Activated CD4-positive, alpha-beta T cell treated with anti-CD3 and anti-CD28 coated beads, Interleukin-10, Interleukin-2, amounts not matched to agents 100 ng/mL and 50 ng/mL, durations not matched to agents 16 hours and 8 hours (primary cell): ENCODE measurements around the gene FBXO38.
A peak's percentile ranks its signal among the peaks of the same experiment; 100 is the strongest.
"Not testable (repeated sequence)": the region's sequence is repeated elsewhere in the genome, so short reads cannot be mapped to it uniquely, and the experiment has no call there.

Experiments used
- DNase-seq: peaks from one replicate; pipeline ENCODE4 v3.0.0-alpha.2; 2020

FBXO38 gene

DNA sequence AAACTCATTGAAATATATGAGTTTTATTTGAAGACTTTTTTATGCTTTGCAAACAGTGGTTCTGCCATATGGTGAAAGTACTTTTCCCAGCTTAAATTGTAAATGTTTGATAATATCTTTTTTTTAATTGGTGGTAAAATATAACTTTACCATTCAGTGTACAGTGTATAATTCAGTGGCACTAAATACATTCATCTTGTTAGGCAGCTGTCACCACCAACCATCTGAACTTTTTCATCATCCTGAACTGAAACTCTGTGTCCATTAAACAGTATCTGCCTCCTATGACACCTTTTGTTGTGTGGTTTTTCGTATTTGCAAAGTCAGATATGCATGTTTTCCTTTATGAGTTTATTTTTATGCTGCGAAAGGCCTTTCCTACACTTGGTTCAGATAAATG is 45.1 kb downstream of the FBXO38 start:
- no peak for DNase-seq

DNA sequence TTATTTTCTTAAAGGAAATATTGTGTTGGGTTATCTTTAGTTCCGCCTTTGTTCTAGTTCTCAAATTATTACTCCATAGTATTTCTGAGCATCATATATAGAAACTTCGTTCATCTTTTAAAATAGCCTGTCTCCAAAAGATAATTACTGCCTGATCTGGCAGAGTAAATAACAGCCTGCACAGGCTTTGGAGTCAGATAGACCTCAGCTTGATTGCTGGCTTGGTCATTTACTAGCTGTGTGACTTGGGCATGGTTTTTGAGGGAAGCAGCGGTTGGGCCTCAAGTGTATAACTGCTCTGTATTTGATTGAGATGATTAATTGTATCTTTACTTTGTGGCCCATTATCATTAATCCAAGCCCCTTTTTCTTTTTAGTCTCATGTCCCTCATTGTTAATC is 50.1 kb downstream of the FBXO38 start:
- DNase-seq: no peak

DNA sequence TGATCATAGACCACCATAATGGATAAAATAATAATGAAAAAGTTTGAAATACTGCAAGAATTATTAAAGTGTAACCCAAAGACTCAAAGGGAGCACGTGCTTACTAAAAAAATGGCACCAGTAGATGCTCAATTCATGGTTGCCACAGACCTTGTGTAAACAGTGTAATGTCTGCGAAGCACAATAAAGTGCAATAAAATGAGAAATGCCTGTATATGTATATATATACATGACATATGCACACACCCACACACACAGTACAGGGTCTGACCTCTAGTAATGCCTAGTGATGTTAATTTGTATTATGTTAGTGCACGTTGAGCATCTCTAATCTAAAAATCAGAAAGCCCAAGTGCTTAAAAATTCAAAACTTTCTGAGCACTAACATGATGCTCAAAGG is 52.3 kb downstream of the FBXO38 start:
- DNase-seq: no peak

DNA sequence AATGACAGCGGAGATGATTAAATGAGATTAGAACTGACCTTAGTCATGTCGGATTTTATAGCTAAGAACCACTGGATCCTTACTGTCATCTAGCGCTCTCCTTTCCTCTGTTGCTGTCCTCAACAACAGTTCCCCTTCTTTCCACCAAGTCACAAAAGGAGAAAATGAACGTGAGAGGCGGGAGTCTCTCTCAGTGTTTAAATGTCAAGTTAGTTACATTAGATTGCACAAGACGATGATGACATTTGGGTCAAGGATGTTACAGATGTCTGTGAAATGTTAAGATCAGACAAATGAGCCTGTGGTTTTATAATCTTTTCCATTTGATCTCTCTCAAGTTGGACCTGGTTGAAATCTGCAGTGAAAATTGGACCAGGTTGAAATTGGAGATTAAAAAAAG is 53.5 kb downstream of the FBXO38 start:
- DNase-seq: no peak

DNA sequence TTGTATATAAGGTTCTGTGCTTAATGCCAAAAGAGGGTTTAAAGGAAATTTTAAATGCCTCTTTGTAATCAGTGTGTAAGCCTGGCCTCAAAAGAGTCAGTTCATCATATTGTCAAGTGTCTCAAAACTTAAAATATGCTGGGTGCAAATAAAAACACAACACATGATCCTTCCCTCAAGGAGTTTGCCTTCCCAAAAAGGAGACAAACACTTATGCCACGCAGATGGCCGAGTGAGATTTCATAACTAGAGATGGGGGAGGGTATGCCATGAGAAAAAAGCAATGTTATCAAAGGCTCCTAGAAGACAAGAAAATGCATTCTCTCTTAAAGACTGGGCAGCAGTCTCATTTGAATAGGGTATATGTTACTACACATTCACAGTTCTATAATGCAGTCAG is 55.2 kb downstream of the FBXO38 start:
- DNase-seq: no peak

DNA sequence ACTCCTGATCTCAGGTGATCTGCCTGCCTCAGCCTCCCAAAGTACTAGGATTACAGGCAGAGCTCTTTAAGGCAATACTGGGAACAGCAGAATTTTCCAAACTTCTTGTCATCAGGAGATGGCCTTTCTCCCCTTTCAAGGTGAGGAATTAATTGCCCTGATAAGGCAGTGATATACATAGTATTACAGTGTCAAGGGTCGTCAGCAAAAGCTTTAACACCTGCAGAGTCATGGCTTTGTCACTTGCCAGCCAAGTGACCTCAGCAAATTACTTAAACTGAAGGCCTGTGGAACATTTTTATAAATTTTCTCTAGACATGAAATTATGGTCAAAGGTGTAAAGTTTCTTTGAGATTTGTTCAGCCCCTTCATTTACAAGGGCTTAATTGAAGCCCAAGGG is 59.5 kb downstream of the FBXO38 start:
- DNase-seq: no peak

DNA sequence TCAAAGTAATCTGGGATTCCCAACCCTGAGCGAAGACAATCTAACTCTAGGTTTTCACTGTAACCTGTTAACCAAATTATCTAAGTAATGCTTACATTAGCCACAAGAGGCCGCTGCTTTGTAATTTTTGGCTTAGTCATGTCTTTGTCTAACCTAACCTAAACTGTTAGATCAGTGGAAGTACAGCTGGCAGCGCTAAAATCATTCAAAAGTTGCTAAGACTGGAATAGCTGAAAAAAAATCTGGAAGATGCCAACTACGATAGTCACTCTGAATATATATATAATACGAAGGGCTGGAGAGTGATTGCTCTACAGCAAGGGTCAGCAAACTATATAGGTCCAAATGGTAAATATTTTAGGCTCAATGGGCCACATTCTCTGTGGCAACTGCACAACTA is 60.2 kb downstream of the FBXO38 start:
- peak; percentile 63 for DNase-seq

DNA sequence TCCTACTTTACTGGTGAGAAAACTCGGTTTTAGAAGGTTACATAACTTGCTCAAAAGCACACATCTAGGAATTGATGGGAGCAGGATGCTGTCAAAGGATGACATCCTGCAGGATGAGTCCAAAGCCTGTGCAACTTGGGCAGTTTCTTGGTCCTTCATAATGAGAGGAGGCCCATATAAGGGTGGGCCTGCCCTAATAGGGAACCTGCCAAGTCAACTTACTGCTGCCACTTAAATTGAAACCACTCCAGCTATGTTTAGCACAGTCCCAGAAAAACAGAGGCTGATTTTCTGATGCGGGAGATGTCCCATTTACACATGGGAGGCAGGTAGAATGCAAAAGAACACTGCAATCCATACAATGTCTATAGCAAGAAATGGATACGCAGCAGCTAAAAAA is 61.8 kb downstream of the FBXO38 start:
- no peak for DNase-seq

DNA sequence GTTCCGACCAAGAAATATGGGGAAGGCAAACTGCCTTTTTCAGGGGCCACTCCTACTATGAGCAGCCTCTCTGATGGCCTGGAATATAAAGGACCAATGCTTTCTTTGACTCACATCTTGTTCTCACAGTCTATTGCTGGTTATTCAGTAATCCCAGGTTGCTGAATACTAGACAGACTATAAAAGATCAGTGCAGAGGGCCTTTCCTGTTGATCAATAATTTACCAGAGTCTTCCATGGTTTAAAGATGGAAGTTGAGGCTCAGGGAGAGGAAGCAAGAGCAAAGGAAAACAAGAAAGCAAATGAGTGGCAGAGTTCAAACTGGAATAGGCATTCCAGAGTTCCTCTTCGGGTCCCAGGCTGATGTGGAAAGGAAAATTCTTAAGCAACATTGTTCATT is 62.9 kb downstream of the FBXO38 start:
- DNase-seq: no peak

DNA sequence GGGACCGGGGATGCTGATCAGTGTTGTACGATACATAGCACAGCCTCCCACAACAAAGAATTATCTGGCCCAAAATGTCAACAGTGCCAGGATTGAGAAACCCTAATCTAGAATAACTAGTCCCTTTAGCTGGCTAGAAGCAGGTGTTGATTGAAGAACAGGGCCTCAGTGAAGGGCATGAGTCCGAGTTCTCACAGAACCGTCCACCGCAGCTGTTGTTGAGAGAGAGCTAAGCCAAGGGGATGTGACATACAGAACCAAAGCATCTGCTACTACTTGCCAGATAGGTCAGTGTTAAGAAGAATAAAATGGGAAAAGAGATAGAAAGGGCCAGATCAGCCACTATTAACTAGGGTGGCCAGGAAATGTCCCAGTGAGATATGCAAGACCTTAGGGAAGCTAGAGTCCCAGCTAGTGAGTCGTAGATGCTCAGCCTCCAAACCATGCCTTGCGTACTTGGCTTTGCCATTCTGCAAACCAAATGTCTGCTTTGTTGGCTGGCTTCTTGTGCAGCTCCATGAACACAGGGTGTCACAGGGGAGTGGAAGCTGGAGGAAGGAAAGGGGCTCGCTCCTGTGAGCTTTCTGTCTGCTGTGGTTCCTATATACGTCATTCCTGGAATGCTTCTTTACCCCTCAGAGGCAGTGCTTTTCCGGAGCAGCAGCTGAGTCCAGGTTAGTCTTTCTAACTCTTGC is 68.9 kb downstream of the FBXO38 start:
- no peak for DNase-seq

DNA sequence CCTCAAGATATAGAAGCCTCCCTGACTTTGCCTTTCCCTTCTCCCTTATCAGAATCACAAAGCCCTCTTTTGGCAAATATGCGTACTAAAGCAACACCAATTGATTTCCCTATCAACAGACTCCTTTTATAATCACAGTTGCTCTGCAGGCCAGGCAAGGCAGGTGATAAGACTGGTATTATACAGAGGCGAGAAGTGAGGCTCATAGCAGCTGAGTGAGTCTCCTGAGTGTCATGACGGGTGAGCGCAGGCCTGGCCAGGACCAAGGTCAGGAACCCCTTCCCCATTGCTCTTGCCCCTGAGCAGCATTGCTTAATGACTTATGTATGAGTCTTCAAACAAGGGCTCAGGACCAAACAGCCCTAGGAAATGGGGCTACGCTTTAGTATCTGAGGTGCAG is 70.8 kb downstream of the FBXO38 start:
- DNase-seq: no peak

DNA sequence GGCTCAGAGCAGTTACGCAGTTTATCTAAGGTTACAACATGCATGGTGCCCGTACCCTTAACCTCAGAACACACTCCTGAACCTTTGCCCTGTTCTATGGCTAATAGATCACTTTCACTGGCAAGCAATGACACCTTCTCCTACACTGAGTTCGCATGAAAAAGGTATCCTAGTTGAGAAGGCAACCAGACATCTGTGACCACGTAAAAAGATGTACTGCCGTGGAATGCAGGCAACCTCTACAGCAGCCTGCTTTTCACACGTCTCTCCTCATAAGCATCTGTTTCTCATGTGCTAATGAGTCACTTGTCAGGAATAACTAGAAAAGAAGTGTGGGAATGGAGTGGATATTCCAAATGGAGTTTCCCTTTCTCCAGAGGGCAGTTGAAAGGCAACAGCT is 71.4 kb downstream of the FBXO38 start:
- DNase-seq: no peak

DNA sequence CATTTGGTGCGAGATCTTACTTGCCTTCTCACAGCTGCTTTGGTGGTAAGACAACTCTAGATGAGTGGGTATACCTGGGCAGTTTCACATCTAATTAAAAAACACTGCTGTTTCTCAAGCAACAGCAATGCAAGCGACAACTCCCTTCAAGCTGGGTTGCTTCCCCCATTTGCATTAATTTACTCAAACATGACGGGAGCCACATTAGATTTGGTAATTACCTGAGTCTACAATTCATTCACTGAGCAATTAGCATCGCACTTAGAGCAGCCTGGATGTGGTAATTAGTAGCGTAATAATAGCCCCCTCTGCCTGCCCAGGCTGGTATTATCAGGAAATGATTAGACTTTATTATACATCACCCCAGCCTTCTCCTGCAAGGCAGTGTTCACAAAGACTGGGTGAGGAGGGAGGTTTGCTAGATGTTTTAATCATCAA is 73.4 kb downstream of the FBXO38 start:
- DNase-seq: peak; percentile 10

DNA sequence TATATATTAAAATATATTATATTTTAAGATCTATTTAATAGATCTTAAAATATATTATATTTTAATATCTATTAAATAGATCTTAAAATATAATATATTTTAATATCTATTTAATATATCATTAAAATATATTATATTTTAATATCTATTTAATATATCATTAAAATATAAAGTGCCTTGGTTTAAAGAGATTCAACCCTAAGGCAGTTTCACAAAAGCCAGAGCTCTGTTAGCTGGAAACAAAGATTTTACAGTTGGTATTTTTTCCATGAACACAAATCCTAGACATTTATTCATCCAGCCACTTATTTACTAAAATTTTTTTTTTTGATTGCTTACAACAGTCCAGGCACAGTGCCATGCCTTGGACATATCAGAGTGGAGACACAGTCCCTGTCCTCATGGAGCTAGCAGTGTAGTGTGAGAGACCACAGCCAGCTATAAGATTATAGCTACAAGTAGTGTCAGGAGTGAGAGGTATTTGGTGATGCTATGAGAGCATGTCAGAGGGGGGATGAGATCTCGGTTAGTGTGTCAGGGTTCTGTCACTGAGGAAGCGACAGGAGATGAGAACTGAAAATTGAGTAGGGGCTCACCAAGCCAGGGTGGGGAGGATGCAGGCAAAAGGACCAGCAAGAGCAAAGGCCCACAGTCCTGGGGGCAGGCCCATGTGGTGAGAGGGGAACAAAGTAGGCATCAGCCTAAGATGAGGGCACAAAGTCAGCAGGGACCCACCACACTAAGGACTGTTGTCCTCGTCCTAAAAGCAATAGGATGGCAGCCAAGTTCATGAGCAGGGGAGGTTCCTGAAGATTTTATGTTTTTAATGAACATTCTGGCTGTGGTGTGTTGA is 74.5 kb downstream of the FBXO38 start:
- no peak for DNase-seq

DNA sequence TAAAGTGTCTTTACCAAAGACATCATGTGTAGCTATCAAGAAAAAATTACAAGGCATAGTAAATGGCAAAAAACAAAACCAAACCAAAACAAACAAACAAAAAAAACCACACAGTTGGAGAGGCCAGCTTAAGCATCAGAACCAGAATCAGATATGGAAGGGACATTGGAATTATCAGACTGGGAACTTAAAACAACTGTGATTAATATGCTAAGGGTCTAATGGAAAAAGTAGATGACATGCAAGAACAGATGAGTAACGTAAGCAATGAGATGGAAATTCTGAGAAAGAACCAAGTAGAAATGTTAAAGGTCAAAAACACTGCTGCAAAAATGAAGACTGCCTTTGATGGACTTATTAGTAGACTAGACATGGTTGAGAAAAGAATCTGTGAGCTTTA is 75.9 kb downstream of the FBXO38 start:
- DNase-seq: no peak

DNA sequence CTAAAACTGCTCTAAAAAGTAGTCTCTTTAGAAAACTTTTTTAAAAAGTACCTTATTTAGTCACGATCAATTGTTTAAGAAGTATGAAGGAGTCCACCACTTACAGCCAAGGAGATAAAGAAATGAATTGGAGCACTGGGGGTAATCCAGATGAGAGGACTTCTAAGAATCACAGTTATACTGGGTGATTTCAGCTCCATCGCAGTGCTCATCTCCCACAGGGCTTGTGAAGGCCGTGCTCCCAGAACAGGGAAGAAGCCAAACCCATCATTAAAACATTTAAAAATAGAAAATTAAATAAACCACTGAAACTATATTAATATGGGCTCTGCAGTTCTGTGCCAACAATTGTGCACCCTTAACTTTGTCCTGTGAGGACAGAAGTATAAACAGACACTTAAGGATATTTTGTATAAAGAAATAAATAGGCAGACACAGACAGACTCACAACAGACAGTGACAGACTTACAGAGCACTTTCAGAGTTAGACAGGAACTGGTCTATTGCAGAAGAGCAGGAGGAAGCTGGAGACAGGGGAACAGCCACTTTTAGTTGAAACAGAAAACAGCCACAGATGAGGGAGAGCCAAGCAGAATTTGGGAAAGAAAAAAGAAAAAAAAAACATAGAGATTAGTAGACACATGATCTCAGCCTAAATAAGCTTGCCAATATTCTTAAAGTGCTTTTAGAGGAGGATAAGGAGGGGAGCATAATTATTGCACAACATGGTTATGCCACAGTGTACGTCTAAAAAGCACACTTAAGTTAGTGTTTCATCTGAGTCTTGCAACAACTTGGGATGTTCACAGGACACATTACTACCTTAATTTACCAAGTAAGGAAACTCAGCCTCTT is 81.8 kb downstream of the FBXO38 start:
- no peak for DNase-seq

DNA sequence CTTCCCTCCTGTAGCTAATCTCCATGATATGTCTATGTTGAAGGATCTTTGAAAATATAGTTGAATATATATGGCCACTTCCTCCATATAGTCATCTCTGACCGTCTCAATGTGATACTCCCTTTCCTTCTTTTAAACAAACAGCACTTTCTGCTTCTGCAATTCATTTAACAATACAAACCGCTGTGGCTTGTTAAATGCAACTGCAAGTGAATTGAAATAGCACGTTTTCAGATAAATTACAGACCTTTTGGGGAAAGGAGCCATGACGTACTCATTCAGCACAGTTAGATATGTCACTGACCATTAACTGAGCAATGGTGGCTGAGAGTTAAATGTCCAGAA is 82.5 kb downstream of the FBXO38 start:
- no peak for DNase-seq

DNA sequence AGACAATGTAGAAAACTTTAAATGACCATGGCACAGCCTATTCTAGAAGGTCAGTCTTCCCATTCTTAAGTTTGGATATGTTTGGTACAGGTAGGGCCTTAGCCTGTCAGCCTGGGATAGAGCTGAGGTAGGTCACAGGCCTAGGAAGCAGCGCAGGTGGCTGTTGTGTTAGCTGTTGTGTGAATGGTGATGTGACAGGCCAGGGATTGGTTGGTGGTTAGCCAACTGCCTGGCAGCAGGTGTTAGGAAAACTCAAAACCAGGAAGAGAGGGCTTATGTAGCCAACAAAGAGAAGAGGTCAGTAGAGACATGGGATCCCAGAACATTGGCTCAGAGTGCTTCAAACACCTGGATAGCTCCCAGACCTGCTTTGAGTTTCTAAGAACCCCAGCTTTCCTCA is 84.2 kb downstream of the FBXO38 start:
- no peak for DNase-seq

DNA sequence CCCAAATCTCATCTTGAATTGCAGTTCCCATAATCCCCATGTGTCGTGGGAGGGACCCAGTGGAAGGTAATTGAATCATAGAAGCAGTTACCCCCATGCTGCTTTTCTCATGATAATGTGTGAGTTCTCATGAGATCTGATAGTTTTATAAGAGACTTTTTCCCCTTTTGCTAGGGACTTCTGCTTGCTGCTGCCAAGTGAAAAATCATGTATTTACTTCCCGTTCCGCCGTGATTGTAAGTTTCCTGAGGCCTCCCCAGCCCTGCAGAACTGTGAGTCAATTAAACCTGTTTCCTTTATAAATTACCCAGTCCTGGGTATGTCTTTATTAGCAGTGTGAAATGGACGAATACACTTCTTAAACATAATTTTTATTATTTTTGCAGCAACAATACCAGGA is 85.0 kb downstream of the FBXO38 start:
- not testable (repeated sequence) for DNase-seq

DNA sequence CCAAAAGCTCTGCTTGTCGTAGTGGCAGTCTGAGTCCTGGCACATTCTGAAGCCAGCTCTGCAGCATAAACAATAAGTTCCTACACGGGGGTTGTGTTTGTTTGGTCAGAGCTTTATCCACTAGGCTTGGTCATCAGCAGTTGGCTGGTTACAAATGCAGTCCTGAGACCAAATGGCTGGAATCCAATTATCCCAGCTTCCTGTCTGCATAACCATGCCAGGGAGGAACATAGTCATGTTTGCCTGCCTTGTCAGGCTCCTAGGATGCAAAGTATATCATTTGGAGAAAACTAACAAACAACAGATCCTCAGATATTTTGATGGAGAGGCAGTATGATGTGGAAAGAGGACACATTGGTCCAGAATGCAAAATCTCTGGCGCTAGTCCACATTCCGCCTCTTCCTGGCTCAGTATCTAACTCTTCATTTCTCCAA is 85.8 kb downstream of the FBXO38 start:
- no peak for DNase-seq

DNA sequence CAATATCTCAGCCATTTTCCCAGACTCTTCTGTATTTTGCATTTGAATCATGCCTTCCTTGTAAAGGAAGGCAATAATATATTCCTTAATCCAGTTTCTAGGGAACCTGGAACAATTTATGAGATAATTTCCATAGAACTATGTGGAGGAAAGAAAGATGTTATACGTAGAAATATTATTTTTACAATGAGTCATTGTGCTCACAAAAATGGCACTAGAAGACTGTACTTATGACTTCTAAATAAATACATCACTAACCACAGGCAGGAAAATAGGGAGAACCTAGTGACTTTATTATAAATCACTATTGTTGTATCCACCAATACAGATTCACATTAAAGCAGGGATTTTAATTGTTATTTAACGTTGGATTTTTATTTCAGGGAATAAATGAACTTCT is 87.6 kb downstream of the FBXO38 start:
- DNase-seq: no peak

DNA sequence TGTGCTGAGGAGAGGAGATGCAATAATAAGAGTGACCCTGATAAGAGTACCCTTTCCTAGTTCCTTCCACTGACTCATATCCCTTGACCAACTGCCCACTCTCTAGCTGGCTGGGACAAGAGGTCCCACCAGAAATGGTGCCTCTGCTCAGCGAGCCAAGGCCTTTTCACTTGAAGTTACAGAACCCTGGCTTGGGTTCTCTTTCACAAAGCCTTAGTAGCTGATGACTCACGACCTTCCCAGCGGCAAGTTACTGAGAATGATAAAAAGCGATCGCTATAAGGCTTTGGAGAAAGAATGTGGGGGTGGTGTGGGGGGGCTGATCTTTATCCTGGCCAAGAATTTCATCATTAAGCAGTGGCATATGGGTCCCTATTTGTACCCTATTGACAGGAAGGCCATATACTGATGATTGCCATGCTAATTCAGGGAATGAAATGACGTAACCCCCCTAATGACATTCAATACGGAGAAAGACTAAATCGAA is 90.3 kb downstream of the FBXO38 start:
- DNase-seq: no peak

DNA sequence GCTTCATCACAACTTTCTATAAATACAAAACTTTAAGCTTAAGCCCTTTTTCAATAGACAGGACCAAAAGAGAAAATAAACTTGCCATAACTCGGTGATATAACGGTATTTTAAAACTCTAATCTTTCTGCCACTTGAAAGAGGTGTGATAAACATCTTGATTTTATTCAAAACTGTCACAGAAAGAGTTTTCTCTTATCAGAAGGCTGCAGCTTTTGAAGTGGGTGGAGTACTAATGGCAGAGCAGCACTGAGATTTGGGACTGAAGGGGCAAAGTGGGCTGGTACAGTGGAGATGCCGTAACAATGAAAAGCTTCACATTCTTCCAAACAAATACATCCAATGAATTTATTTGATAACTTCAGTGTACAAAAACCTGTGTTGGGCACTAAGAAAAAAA is 92.5 kb downstream of the FBXO38 start:
- no peak for DNase-seq

DNA sequence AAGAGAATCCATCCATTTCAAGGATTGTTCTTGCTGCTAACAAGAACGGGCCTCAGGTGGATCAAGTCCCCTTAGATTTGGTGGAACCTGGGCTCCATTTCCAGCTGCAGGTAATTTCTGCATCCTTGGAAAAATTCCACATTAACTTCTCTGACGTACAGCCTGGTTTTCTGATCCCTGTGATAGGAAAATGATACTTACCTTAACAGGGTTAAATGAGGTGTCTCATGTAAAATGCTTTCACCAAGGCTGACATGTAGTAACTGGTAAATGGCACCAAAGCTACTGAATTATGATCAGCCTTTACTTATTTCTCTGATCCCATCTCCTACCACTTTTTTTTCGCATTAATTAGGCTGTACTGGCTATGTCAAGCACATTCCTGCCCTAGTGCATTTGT is 93.7 kb downstream of the FBXO38 start:
- no peak for DNase-seq
